ENCODE data around the gene MGAT4C. TPM values are rescaled to one million over a fixed set of nuclear protein-coding genes. Genes with fewer than 3 reads are reported as not detected.
A peak's percentile ranks its signal among the peaks of the same experiment; 100 is the strongest.
"Not testable (repeated sequence)": the region's sequence is repeated elsewhere in the genome, so short reads cannot be mapped to it uniquely, and the experiment has no call there.

MGAT4C gene
- total RNA-seq (0.07 and 0.33 TPM in 2 replicates), polyA plus RNA-seq (0.44 and 0.94 TPM in 2 replicates)

- Histone ChIP-seq H3K36me3 (no peaks in the 10 kb centered on the region), H3K27me3 (no peaks in the 10 kb centered on the region), H3K27ac (peak within 1 kb of the TSS; percentile 60), H3K9me3 (ENCODE audit: low read depth) (no peaks in the 10 kb centered on the region), H3K4me1 (ENCODE audit: low read depth) (peaks cover 33% of the 10 kb centered on the region), H3K4me3 (no peak within 1 kb of the TSS)
- no peak for TF ChIP-seq CTCF (IDR thresholded peaks at IDR 0.05; ENCODE audit: low read depth, low read length)
- peak in 1 of 2 donors; percentile 47 for DNase-seq (ENCODE audit: low read depth in 1 of 2, low spot score in 1 of 2)
Measured at GRCh38 chr12:86256163-86256562, at the start of gene MGAT4C. Gene MGAT4C (minus strand): TSS chr12:86256391.

- not testable (repeated sequence) for H3K27me3 ChIP-seq; H3K27ac ChIP-seq; DNase-seq (ENCODE audit: low read depth in 1 of 2, low spot score in 1 of 2); H3K4me1 ChIP-seq (ENCODE audit: low read depth); H3K36me3 ChIP-seq; H3K9me3 ChIP-seq (ENCODE audit: low read depth); H3K4me3 ChIP-seq
Measured at GRCh38 chr12:86296396-86296795, 40.2 kb upstream of the MGAT4C start.

- no peaks in the 10 kb centered on the region for H3K36me3 ChIP-seq
- peaks cover 6% of the 10 kb centered on the region for H3K4me1 ChIP-seq (ENCODE audit: low read depth)
- no peak overlapping the region for H3K27ac ChIP-seq
- no peak for TF ChIP-seq CTCF (IDR thresholded peaks at IDR 0.05; ENCODE audit: low read depth, low read length)
- H3K27me3 ChIP-seq, result no peaks in the 10 kb centered on the region
- DNase-seq (ENCODE audit: low read depth in 1 of 2, low spot score in 1 of 2), result no peak
- H3K9me3 ChIP-seq (ENCODE audit: low read depth), result no peaks in the 10 kb centered on the region
- no peak overlapping the region for H3K4me3 ChIP-seq
Measured at GRCh38 chr12:86293682-86294240, 37.6 kb upstream of the MGAT4C start.

DNA sequence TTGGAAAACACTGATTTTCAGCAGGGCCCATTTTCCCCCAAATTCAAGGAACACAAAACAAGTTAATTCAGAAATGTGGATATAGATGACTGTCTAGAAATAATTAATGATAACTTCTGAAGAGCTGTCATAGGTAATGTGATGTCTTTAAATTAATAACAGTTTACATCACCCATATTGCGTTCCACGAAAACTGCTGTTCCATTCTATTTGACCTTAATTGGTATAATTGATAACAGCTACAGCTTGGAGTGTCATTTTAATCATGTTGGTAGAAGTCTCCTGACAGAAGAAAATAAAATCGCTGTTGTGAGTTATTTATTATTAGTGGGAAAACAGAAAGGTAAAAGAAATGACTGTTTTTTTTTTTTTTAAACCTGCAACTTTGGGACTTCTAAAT lies 36.3 kb upstream of the MGAT4C start:
- no peaks in the 10 kb centered on the region for H3K9me3 ChIP-seq (ENCODE audit: low read depth)
- no peak overlapping the region for H3K27ac ChIP-seq
- DNase-seq (ENCODE audit: low read depth in 1 of 2, low spot score in 1 of 2), result no peak
- H3K27me3 ChIP-seq, result no peaks in the 10 kb centered on the region
- H3K4me3 ChIP-seq, result no peak overlapping the region
- H3K4me1 ChIP-seq (ENCODE audit: low read depth), result peaks cover 6% of the 10 kb centered on the region
- H3K36me3 ChIP-seq, result no peaks in the 10 kb centered on the region
- TF ChIP-seq CTCF (IDR thresholded peaks at IDR 0.05; ENCODE audit: low read depth, low read length), result no peak

- Histone ChIP-seq H3K4me1 (ENCODE audit: low read depth) (peaks cover 6% of the 10 kb centered on the region), H3K27ac (no peak overlapping the region), H3K4me3 (no peak overlapping the region), H3K27me3 (no peaks in the 10 kb centered on the region), H3K36me3 (no peaks in the 10 kb centered on the region), H3K9me3 (ENCODE audit: low read depth) (no peaks in the 10 kb centered on the region)
- no peak for TF ChIP-seq CTCF (IDR thresholded peaks at IDR 0.05; ENCODE audit: low read depth, low read length)
- no peak for DNase-seq (ENCODE audit: low read depth in 1 of 2, low spot score in 1 of 2)
Measured at GRCh38 chr12:86290615-86291014, 34.4 kb upstream of the MGAT4C start.

DNA sequence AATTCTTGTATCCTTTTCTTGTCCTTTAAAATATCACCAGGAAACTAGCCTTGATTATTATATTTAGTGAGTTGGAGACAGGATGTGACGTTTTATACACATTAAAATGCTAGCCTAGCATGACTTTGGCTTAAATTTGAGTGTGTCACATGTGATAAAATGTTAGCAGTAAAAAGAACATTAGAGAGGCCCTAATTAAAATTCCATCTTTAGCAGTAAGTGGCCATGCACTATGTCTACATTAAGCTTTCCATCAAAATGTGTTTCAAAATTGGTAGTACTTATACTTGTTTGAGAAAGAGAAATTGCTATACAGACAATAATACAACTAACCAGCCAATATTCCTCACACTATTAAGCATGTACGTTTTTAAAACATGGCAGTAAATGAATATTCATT lies 29.9 kb upstream of the MGAT4C start:
- Histone ChIP-seq H3K27me3 (no peaks in the 10 kb centered on the region), H3K27ac (no peak overlapping the region), H3K4me3 (no peak overlapping the region), H3K36me3 (no peaks in the 10 kb centered on the region), H3K4me1 (ENCODE audit: low read depth) (peaks cover 4% of the 10 kb centered on the region), H3K9me3 (ENCODE audit: low read depth) (no peaks in the 10 kb centered on the region)
- no peak for TF ChIP-seq CTCF (IDR thresholded peaks at IDR 0.05; ENCODE audit: low read depth, low read length)
- DNase-seq (ENCODE audit: low read depth in 1 of 2, low spot score in 1 of 2), result no peak
